Spinal cord (tissue), 10 donors: Measurements from ENCODE around the gene PRIMA1. TPM values are rescaled to one million over a fixed set of nuclear protein-coding genes. Genes with fewer than 3 reads are reported as not detected.

Source experiments
- DNase-seq, 6 donors: peaks; one replicate each; pipeline versions ENCODE4 v3.0.0 to v3.0.0-alpha.2; 2013 to 2015; ENCODE audit warnings: low spot score in 6 of 6, low read depth in 4 of 6
- H3K27ac ChIP-seq: one replicate; pipeline ENCODE4 v1.5.1; 2013; ENCODE audit warnings: low read depth, low read length, control low read depth
- H3K27me3 ChIP-seq: one replicate; pipeline ENCODE4 v1.6.1; 2013; ENCODE audit warnings: low read length; ENCODE audit not compliant: control insufficient read depth, insufficient read depth
- H3K36me3 ChIP-seq: one replicate; pipeline ENCODE4 v1.6.1; 2013; ENCODE audit warnings: low read length; ENCODE audit not compliant: control insufficient read depth, insufficient read depth
- H3K4me1 ChIP-seq: one replicate; pipeline ENCODE4 v1.6.1; 2013; ENCODE audit warnings: low read length; ENCODE audit not compliant: control insufficient read depth, insufficient read depth
- H3K4me3 ChIP-seq: one replicate; pipeline ENCODE4 v1.5.1; 2013; ENCODE audit warnings: low read depth, low read length, control low read depth
- H3K9me3 ChIP-seq: one replicate; pipeline ENCODE4 v1.6.1; 2013; ENCODE audit warnings: low read length; ENCODE audit not compliant: control insufficient read depth, insufficient read depth
- WGBS: methylation state at CpG from one replicate; pipeline ENCODE4 v1.1.5; 2013; ENCODE audit warnings: missing lambda C conversion rate; ENCODE audit not compliant: insufficient coverage; 5-methylcytosine and 5-hydroxymethylcytosine counted together
- polyA plus RNA-seq, 2 donors: library from polyadenylated mRNA; unstranded; fragments of 120-200 nt; gene quantifications; one replicate each; pipeline ENCODE4 v1.2.1, GENCODE V29; 2013; ENCODE audit not compliant: insufficient read length in 2 of 2
- total RNA-seq, 2 donors: library from RNA; depleted of rRNA in 1 of 2; stranded (reverse); fragments of 120-200 nt in 1 of 2; fragments of >200 nt in 1 of 2; gene quantifications; one replicate each; pipeline versions ENCODE4 v1.2.3 to v1.2.4, GENCODE V29; 2013 to 2014
- donor health status: healthy.

The PRIMA1 gene
- total and polyA plus RNA-seq, 4 donors: 4.5 to 27.8 (median 12.0) TPM

- Histone ChIP-seq H3K9me3 (no peaks in the 10 kb centered on the region), H3K4me3 (no peak overlapping the region), H3K27ac (no peak overlapping the region), H3K36me3 (peaks cover 18% of the 10 kb centered on the region), H3K4me1 (peaks cover 47% of the 10 kb centered on the region), H3K27me3 (no peaks in the 10 kb centered on the region)
- WGBS: 91% methylated on average over 8 of the region's 8 CpGs
- DNase-seq: no peak
Measured at GRCh38 chr14:93716002-93716745, 72.1 kb downstream of the PRIMA1 start.

GRCh38 chr14:93715279-93715927 lies 72.9 kb downstream of the PRIMA1 start:
- Histone ChIP-seq H3K9me3 (no peaks in the 10 kb centered on the region), H3K27ac (no peak overlapping the region), H3K4me3 (no peak overlapping the region), H3K36me3 (peaks cover 10% of the 10 kb centered on the region), H3K27me3 (no peaks in the 10 kb centered on the region), H3K4me1 (peaks cover 47% of the 10 kb centered on the region)
- WGBS: 74% methylated on average over 13 of the region's 13 CpGs
- DNase-seq: no peak

GRCh38 chr14:93714605-93715004 lies 73.7 kb downstream of the PRIMA1 start:
- no peak overlapping the region for H3K27ac ChIP-seq
- H3K4me3 ChIP-seq: no peak overlapping the region
- peak in 2 of 6 donors; percentile 23 to 81 for DNase-seq
- H3K27me3 ChIP-seq: no peaks in the 10 kb centered on the region
- H3K4me1 ChIP-seq: peaks cover 47% of the 10 kb centered on the region
- peaks cover 5% of the 10 kb centered on the region for H3K36me3 ChIP-seq
- WGBS: 50% methylated on average over 7 of the region's 7 CpGs
- H3K9me3 ChIP-seq: no peaks in the 10 kb centered on the region

GRCh38 chr14:93713726-93714405 lies 74.4 kb downstream of the PRIMA1 start:
- no peaks in the 10 kb centered on the region for H3K9me3 ChIP-seq
- no peaks in the 10 kb centered on the region for H3K27me3 ChIP-seq
- DNase-seq: no peak
- peaks cover 47% of the 10 kb centered on the region for H3K4me1 ChIP-seq
- H3K36me3 ChIP-seq: peaks cover 5% of the 10 kb centered on the region
- no peak overlapping the region for H3K27ac ChIP-seq
- whole genome bisulfite sequencing: 70% methylated on average over 11 of the region's 13 CpGs
- no peak overlapping the region for H3K4me3 ChIP-seq

GRCh38 chr14:93712838-93713724 lies 75.2 kb downstream of the PRIMA1 start:
- Histone ChIP-seq H3K4me3 (no peak overlapping the region), H3K36me3 (peaks cover 8% of the 10 kb centered on the region), H3K9me3 (no peaks in the 10 kb centered on the region), H3K27ac (no peak overlapping the region), H3K4me1 (peaks cover 47% of the 10 kb centered on the region), H3K27me3 (no peaks in the 10 kb centered on the region)
- DNase-seq: peak in 2 of 6 donors; percentile 81 to 90
- 61% methylated on average over 10 of the region's 18 CpGs for WGBS

GRCh38 chr14:93712079-93712837 lies 76.0 kb downstream of the PRIMA1 start:
- WGBS: 75% methylated on average over 8 of the region's 9 CpGs
- H3K4me1 ChIP-seq: peaks cover 43% of the 10 kb centered on the region
- H3K36me3 ChIP-seq: peaks cover 4% of the 10 kb centered on the region
- no peak overlapping the region for H3K4me3 ChIP-seq
- no peaks in the 10 kb centered on the region for H3K9me3 ChIP-seq
- H3K27ac ChIP-seq: no peak overlapping the region
- no peak for DNase-seq
- H3K27me3 ChIP-seq: no peaks in the 10 kb centered on the region

- WGBS: 100% methylated on average over 2 of the region's 4 CpGs
- peaks cover 22% of the 10 kb centered on the region for H3K4me1 ChIP-seq
- no peaks in the 10 kb centered on the region for H3K27me3 ChIP-seq
Measured at GRCh38 chr14:93709249-93709648, 79.0 kb downstream of the PRIMA1 start.

GRCh38 chr14:93708800-93709199 lies 79.5 kb downstream of the PRIMA1 start:
- peaks cover 18% of the 10 kb centered on the region for H3K4me1 ChIP-seq
- H3K36me3 ChIP-seq: peaks cover 16% of the 10 kb centered on the region
- 82% methylated on average over 1 of the region's 5 CpGs for WGBS
- no peaks in the 10 kb centered on the region for H3K27me3 ChIP-seq
- no peak overlapping the region for H3K27ac ChIP-seq
- H3K4me3 ChIP-seq: no peak overlapping the region
- no peak for DNase-seq
- no peaks in the 10 kb centered on the region for H3K9me3 ChIP-seq

More at GRCh38 chr14:93709249-93709648, 79.0 kb downstream of the PRIMA1 start:
- no peaks in the 10 kb centered on the region for H3K9me3 ChIP-seq
- H3K36me3 ChIP-seq: peaks cover 16% of the 10 kb centered on the region
- no peak overlapping the region for H3K27ac ChIP-seq
- no peak for DNase-seq
- H3K4me3 ChIP-seq: no peak overlapping the region
